GM18508 (cell line): Measurements from ENCODE around the gene GPC6.

Experiments used
- ATAC-seq: cut with Tn5 transposase; IDR thresholded peaks from one replicate; pipeline ENCODE4 v1.9.1; 2021; ENCODE audit warnings: moderate number of reproducible peaks; ENCODE audit not compliant: insufficient read depth, unreplicated experiment

Gene GPC6

GRCh38 chr13:94050686-94051085 is 824.1 kb downstream of the GPC6 start:
- ATAC-seq = no peak

- ATAC-seq = no peak
Observed at GRCh38 chr13:94053986-94054593, 827.5 kb downstream of the GPC6 start.

GRCh38 chr13:94056362-94056990 is 829.9 kb downstream of the GPC6 start:
- no peak for ATAC-seq

- ATAC-seq = no peak
Observed at GRCh38 chr13:94057618-94058186, 831.1 kb downstream of the GPC6 start.

GRCh38 chr13:94058821-94059360 is 832.3 kb downstream of the GPC6 start:
- ATAC-seq = no peak

GRCh38 chr13:94061301-94061700 is 834.7 kb downstream of the GPC6 start:
- ATAC-seq = no peak

GRCh38 chr13:94063096-94063495 is 836.5 kb downstream of the GPC6 start:
- no peak for ATAC-seq

GRCh38 chr13:94063848-94064247 is 837.2 kb downstream of the GPC6 start:
- ATAC-seq = no peak

GRCh38 chr13:94065741-94066140 is 839.1 kb downstream of the GPC6 start:
- no peak for ATAC-seq

- ATAC-seq = no peak
Observed at GRCh38 chr13:94073007-94073744, 846.6 kb downstream of the GPC6 start.

- ATAC-seq = no peak
Observed at GRCh38 chr13:94079876-94080275, 853.3 kb downstream of the GPC6 start.

GRCh38 chr13:94080527-94080926 is 853.9 kb downstream of the GPC6 start:
- no peak for ATAC-seq

GRCh38 chr13:94087100-94087499 is 860.5 kb downstream of the GPC6 start:
- ATAC-seq = no peak

GRCh38 chr13:94088742-94089141 is 862.1 kb downstream of the GPC6 start:
- ATAC-seq = no peak

- no peak for ATAC-seq
Observed at GRCh38 chr13:94090773-94091480, 864.3 kb downstream of the GPC6 start.

GRCh38 chr13:94093652-94094315 is 867.2 kb downstream of the GPC6 start:
- ATAC-seq = no peak

- no peak for ATAC-seq
Observed at GRCh38 chr13:94109715-94110374, 883.2 kb downstream of the GPC6 start.

GRCh38 chr13:94112227-94112626 is 885.6 kb downstream of the GPC6 start:
- ATAC-seq = no peak

GRCh38 chr13:94112731-94113130 is 886.1 kb downstream of the GPC6 start:
- ATAC-seq = no peak
